NCI-H2107 (cell line): Measurements from ENCODE around the gene DHRS11.

Source experiments
- DNase-seq: peaks from one replicate; lab custom pipeline; 2025; lab: John Stamatoyannopoulos, UW

DHRS11 gene

DNA sequence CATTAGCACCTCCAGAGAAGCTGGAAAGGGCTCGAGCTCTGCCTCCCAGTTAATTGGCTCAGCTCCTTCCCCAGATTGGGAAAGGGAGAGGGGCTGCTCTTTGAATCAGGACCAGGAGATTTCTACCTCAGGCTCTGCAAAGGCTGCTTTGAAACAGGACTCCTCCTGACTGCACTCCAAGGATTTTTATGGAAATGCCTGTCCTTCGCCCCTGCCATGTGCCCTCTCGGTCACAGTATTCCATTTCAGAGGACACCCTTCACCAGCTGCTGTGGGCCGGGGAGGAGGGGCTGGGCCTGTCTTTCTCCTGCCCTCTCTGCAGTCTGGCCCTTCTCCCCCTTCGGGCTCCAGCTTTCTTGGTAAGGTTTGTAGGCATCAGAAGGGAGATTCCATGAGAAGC is 23.3 kb downstream of the DHRS11 start:
- no peak for DNase-seq

DNA sequence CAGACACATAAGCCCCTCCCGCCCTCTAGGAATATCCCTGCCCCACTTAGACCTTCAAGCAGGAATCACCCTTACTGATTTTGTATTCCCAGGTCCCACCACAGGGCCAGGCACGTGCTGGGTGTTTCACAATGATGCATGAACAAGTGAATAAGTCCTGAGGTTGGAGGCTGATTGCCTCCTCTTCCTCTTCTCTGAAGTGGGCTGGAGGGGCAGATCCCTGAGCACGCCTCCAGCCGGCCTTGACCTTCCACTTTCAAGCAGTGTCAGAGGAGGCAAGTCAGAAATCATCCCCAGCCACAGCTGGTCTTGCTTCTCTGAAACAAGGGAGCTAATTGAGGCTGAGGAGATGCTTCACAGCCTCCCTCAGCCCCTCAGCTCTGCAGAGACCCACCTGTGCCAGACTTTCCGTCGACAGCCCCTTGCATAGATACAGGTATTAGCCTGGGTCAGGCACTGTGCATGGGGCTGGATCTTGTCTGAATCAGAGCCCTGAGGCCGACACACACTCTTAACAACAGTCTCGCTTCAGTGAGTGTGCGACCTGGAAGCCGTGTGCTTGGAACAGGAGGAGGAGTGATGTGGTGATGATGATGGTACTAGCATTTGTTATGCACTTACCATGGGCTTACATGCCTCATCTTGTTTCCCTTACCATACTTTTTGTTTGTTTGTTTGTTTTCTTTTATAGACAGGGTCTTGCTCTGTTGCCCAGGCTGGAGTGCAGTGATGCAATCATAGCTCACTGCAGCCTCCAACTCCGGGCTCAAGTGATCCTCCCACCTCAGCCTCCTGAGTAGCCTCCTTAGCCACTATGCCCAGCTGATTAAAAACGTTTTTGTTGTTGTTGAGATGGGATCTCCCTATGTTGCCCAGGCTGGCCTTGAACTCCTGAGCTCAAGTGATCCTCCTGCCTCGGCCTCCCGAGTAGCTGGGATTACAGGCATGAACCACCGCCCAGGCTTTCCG is 24.7 kb downstream of the DHRS11 start:
- DNase-seq, result no peak

DNA sequence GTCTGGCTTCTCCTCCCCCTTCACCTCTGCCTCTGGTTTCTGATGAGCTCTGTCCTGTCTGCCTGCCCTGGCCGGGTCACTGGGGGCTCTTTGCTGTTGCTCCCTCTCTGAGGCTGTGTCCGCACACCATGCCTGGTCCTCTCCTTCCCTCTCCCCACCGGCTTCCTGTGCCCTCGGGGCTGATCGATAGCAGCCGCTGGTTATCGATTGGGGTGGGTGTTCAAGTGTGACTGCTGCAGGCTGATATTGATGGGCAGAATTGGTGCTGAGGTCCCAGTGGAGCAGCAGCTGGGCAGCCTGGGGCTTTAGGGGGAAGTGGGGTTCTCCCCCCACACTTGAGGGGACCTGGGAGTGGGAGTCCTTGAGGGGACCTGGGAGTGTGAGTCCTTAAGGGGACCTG is 26.1 kb downstream of the DHRS11 start:
- no peak for DNase-seq

DNA sequence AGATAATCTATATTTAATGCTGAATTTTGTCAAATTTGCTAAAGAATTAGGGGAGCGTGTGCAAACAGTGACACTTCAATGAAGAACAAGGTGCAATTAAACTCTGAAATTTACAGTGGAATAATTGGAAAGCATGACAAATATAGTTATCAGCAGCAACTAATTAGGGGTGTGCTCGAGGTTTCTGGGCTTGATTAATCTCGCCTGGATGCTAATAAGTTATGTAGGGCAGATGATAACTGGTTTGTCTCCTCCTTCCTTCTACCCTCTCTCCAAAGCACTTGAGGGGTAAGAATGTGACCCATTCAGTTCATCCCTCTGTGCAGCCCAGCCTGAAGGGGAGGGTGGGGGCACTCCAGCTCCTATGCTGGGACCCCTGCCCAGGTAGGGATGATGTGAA is 31.6 kb downstream of the DHRS11 start:
- DNase-seq, result no peak

DNA sequence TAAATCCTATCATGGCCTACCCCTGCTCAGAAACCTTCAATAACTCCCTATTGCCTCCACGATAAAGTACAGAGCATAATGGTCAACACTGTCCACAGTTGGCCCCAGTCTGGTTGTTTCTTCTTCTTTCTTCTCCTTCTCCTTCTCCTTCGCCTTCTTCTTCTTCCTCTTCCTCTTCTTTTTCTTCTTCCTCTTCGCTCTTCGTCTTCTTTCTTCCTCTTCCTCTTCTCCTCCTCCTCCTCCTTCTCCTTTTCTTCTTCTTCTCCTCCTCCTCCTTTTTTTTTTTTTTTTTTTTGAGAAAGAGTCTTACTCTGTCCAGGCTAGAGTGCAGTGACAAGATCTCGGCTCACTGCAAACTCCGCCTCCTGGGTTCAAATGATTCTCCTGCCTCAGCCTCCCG is 33.5 kb downstream of the DHRS11 start:
- no peak for DNase-seq

DNA sequence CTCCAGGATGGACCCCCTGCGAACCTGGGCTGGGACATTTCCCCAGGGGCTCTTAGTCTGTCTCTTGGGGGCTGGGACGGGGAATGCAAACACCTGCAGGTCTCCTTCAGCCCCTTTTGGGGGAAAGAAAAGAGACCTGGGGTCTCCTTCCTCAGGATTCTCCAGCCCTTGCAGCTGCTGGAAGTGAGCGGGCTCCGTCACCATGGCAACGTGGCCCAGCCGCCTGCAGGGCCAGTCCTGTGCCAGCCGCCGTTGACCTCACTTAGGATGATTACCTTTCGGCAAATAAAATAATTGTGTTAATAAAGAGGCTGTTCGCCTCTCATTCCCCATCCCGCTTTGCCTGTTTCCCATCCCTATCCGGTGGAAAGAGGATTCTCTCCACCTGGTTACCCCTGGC is 35.4 kb downstream of the DHRS11 start:
- DNase-seq, result no peak

DNA sequence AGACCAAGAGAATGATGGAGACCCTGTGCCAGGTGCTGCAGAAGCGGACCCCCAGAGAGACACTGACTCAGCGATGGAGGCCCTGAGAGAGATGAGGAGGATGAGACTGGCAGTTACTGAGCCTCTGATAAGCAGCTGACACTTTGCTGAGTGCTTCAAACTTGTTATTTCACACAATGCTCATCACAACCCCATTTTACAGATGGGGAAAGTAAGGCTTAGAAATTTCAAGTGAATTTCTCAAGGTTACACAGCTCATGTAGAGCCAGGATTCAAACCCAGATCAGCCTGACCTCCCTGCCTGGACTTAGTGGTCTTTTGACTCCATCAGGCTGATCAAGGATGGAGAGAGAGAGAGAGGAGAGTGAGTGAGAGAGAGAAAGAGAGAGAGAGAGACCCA is 36.9 kb downstream of the DHRS11 start:
- DNase-seq, result no peak

DNA sequence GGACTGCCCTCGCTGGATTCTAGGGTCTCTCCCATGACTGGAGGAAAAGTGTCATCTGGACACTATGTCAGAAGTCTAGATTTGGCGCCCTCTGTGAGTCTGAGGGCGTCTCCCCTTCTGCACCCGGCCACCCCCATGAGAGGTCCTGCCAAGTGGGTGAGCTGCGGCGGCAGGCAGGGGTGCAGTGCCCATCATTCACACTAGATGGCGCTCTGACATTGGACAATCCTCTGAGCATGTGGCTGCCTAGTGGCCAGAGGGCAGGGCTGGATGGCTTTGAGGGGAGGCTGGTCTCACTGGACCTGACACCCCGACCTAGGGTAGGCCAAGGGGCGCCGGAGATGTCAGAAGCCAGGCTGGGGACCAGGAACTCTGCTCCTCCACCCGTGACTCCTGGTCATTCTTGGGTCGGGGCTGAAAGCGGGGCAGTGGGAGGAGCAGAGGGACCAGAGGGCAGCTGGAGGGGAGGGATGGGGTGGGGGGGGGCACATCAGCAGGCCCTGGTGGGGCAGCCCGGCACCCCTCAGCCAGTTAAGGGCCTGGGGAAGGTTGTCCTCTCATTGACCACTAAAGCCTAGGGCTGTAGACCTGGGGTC is 37.7 kb downstream of the DHRS11 start:
- DNase-seq, result peak; percentile 42

DNA sequence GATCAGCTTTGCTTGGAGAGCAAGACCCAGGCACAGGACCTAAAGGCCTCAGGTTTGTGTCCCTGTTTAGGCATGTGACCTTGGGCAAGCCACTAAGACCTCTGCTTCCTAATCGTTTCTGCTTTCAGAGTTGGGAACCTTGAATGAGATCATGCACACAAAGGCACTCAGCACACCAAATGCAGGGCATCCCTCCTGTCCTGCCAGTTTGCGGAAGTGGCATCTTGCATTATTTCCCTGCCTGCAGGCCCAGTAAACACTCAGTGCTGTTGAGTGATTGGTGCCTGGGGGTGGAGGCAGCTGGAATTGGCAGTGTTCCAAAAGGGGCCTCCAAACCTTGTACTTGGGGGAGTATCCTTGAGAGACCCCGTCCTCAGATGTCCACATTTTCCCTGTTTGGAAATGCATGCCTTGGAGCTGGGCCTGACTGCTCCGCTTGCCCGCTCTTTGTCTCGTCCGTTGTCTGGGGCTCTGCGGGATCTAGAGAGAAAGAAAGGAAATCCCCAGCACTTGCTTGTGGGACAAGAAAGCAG is 38.4 kb downstream of the DHRS11 start:
- DNase-seq, result no peak

DNA sequence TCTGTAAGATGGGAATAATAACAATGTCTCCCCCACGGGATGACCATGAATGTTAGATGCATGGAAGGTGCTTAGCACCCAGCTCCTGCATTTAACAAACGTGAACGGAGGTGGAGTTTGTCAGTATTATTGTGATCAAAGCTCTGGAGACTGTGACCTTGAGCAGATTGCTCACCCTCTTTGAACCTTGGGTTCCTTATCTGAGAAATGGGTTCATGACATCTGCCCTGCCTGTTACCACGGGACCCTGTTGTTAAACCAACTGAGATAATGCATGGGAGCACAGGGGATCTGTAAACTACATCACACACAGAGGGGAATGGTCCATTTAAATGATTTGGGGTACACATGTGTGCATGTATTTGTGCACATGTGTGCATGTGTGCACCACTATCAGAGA is 39.3 kb downstream of the DHRS11 start:
- DNase-seq, result no peak

DNA sequence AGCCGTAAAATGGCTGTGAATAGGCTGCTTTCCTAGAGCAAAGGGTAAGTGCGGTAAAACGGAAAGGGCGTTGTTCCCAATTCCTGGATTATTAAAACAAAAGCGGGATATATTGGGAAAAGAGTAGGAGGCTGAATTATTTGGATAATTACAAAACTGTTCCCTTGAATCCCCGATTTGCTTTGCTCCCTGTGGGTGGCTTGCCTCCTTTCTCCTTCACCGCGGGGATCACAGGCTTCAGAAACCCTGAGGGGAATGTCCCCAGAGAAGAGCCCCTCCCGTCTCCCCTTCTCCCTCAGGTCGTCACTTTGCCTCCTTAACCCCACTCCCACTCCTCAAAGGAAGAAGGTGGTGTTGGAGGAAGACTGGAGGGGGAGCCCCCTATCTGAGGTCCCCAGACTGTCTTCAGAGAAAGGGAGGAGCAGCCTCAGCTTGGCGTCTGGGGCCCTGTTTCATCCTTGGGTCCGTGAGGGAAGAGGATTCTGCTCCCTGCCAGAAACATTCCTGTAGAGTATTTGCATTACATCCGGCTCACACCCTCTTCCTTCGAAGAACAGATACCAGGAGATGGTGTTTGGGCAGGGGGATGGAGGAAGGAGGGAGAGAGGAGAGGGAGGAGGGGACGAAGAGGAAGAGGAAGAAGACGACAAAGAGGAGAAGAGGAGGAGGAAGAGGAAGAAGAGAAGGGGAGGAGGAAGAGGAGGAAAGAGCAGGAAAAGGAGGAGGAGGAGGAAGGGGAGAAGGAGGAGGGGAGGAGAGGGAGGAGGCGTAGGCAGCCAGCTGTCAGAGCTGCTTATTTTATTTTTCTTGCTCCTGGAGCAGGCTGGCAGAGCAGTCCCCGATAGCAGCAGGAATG is 41.5 kb downstream of the DHRS11 start:
- no peak for DNase-seq

DNA sequence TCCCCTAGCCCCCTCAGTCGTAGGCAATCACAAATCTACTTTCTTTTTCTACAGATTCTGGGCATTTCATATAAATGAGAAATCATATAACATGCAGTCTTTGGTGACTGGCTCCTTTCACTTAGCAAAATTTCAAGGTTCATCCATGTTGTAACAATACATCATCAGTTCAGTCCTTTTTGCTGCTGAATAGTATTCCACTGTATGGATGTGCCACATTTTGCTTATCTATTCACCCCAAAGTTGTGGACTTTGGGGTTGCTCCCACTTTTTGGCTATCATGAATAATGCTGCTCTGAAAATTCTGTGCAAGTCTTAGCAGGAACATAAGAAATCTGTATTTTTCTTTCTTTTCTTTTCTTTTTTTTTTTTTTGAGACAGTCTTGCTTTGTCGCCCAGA is 48.7 kb downstream of the DHRS11 start:
- no peak for DNase-seq

DNA sequence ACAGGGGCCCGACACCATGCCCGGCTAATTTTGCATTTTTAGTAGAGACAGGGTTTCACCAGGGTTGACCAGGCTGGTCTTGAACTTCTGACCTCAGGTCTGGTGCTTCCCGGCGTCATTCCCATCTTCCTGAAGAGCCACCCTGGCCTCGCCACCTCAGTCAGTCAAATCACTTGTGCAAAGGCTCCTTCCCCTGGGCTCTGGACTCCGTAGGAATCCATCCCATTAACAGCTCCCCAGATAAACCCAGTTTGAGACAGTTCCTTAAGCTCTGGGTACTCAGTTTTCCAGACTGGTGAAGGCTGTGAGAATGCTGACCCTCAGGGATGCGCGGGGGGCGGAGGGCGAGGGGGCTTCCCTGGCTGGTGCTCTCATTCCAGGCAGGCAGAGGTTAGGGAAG is 49.2 kb downstream of the DHRS11 start:
- DNase-seq, result no peak

DNA sequence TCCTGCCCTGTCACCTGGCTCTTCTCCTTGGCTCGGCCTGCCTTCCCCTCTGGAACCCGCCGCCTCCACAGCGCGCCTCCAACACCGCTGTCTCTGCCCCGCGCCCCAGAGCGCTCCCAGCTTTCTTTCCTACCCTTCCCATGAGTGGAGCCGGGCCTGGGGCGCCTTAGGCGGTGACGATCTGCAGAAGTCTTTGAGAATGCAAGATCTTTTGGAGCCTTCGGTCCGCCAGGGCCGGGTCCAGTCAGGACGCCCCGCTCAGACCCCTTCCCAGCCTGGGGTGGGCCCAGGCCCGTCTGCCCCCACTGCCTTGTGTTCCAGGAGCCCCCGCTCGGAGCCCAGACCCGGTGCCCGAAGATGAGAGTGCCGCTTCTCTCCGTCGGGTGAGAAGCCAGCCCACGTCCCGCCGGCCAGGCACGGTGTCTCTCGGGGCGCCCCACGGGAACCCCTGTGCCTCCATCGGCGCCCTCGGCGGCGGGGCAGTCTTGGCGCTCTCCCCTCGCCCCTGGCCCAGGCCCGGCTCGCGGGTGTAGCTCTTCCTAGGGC is 49.7 kb downstream of the DHRS11 start:
- DNase-seq, result no peak

DNA sequence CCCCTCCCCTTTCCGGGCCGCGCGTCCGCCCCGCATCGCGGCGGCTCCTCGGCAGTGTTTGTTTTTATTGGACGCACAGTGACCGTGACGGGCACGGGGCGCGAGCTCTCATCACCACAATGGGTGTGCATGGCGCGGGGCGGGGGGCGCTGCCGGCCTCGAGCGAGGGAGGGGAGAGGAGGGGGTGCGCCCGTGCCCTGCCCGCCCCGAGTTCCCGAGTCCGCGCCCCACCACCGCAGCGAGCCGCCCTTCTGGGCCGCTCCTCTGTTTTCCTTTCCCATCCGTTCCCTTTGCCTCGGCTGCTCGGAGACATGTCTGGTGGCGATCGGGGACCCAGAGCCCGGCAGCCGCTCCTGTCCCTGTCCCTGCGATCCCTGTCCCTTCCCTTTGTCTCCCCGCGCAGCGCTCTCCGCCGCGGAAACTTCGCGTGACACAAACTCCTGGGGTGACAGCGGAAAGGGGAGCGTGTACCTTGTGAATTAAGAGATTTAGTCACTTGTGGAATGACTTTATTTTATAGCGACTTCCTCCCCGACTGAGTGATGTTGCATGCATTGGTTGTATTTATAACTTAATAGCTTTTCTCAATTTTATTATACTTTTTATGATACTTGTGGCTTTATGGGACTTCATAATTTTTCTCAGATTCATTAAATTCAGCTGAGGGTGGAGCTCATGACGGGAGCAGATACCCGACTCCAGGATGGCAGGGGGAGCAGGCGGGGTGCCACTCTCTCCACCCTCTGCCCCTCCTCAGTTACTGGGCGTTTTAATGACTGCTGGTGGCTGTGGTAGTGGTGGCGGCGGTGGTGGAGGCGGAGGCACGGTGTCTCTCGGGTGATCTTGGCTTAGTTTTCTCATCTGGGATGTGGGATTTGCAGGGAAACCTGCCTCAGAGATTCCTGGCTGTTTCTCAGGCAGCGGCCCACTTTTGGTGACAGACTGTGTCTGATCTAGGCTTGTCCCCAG is 50.5 kb downstream of the DHRS11 start:
- no peak for DNase-seq

DNA sequence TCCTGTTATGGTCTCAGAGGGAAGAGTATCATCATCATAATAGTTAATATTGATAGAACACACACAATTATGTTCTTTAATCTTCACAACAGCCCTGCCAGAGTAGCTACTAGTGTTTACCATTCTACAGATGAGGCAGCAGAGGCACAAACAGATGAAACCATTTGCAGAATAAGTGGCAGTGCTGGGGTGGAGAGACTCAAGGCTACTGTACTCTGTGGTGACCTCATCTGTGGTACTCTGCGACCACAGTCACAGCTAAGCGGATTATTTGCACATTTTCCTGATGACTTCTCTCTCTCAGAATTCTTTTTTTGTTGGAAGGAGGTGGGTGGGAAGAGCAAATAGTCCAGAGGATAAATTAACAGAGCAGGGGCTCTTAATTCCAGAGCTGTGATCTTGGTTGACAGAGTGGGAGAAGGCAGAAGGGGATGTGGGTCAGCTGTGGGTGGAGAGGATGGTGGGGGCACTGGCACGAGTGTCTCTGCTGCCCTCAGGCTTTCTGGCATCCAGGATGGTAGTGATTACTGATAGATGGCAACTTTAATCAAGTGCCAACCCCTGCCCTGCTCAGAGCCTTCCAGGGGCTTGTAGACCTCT is 51.5 kb downstream of the DHRS11 start:
- DNase-seq, result no peak

DNA sequence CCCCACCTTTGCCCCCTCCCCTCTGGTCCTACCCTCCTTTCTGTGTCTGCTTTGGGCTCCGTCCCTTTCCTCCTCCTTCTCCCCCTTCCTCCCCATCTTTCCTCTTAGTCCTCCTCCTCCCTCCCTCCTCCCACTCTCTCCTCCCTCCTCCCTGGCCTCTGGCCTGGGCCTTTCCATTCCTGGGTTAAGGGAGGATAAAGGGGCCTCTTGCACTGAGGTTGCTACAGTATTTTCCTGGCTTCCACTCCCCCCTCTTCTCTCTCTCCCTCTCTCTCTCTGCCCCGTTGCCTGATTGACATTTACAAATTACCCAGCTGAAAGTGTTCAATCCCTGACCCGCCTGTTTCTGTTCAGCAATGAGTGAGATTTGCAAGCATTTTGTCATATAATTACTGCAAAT is 53.7 kb downstream of the DHRS11 start:
- DNase-seq, result no peak

DNA sequence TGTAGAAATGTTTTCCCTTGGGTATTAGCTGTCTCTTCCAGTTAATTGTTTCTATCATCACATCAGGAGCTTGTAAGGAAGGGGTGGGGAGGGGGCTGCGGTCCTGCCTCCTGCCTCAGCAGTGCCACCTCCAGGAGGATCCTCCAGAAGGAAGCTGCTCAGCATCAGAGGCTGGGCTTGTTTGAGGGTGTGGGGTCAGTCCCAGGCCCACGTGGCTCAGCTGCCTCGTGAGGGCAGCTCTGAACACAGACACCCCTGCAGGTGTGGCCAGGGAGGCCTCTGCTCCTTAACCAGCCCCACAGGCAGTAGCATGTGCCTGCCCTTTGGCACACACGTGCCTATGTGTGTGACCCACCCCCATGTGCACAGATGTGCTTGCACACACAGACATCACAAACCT is 56.0 kb downstream of the DHRS11 start:
- DNase-seq, result no peak

DNA sequence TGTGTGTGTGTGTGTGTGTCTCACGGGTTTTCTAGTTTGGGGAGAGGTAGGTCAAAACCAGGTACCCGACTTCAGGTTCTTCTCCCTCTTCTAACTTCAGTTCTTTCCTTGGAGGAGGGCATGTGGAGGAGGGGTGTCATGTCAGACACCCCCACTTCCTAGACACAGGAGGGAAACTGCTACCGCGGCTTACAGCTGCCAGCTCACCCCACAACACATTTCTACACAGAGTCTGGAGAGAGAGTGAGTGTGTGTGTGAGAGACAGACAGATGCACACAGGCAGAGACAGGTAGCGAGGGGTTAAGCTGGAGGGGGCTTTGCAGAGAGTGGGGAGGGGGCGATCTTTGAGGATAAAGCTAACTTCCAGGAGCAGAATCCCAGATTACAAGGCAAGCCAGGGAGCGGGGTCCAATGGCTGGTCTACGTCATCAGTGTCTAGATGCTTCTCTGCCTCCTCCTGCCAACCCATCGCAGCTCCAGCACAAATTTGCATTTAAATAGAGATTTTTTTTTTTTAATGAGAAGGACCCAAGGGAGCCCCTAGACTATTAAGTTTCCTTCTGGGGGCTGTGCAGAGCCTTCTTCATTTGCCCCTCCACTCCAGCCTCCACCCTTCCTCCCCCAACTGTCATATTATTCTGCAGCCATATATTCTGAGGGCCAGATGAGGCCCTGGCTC is 58.6 kb downstream of the DHRS11 start:
- no peak for DNase-seq
